HepG2 (cell line): ENCODE results near the gene GCN1. TPM values are rescaled to one million over a fixed set of nuclear protein-coding genes. Genes with fewer than 3 reads are reported as not detected.

Experiments
- ADNP ChIP-seq: sonication (generic); formaldehyde crosslinking; IDR thresholded peaks from 2 replicates; pipeline ENCODE4 v1.4.0; 2020; ENCODE audit warnings: missing genetic modification reagents
- BRCA1 ChIP-seq: sonication (generic); formaldehyde crosslinking; IDR thresholded peaks from 2 replicates; pipeline ENCODE4 v1.4.0; 2020; ENCODE audit warnings: missing genetic modification reagents
- GZF1 ChIP-seq: sonication (generic); formaldehyde crosslinking; IDR thresholded peaks from 2 replicates; pipeline ENCODE4 v1.5.1; 2020; ENCODE audit warnings: mild to moderate bottlenecking, missing genetic modification reagents
- RXRB ChIP-seq: IDR thresholded peaks from 2 replicates; pipeline ENCODE4 v1.6.1; 2016; ENCODE audit warnings: borderline replicate concordance, missing genetic modification reagents, missing compliant biosample characterization
- TARDBP ChIP-seq: sonication (generic); formaldehyde crosslinking; IDR thresholded peaks from 2 replicates; pipeline ENCODE4 v1.8.0; 2022; ENCODE audit warnings: mild to moderate bottlenecking, missing genetic modification reagents
- ZBTB8A ChIP-seq: sonication (generic); formaldehyde crosslinking; IDR thresholded peaks from 2 replicates; pipeline ENCODE4 v1.4.0; 2020; ENCODE audit warnings: mild to moderate bottlenecking, low read depth, missing genetic modification reagents, borderline replicate concordance
- ZNF44 ChIP-seq: sonication (generic); formaldehyde crosslinking; IDR thresholded peaks from 2 replicates; pipeline ENCODE4 v1.5.1; 2020; ENCODE audit warnings: mild to moderate bottlenecking, missing genetic modification reagents
- polyA plus RNA-seq, 8 experiments: library from polyadenylated mRNA; depleted of rRNA in 3 of 8; stranded (reverse) in 7 of 8; unstranded in 1 of 8; fragments of >200 nt; fragmentation: Illumina TruSeq in 4 of 8; extraction: Trizol in 4 of 8; gene quantifications; 2 replicates each; pipeline versions ENCODE4 v1.2.1 to v1.2.3, GENCODE V29; 2011 to 2016; ENCODE audit warnings: low read depth in 4 of 8, missing spikeins in 1 of 8, mixed read lengths in 1 of 8; ENCODE audit not compliant: insufficient read depth in 1 of 8
- total RNA-seq, 5 experiments: library from RNA; depleted of rRNA; stranded (reverse); fragments of >200 nt; fragmentation: Illumina TruSeq; extraction: Trizol; gene quantifications; 2 replicates each; pipeline ENCODE4 v1.2.3, GENCODE V29; 2016; ENCODE audit warnings: low read depth in 1 of 5
- TF ChIP-seq, protein P1 (sequence below): sonication (generic); formaldehyde crosslinking; IDR thresholded peaks from 2 replicates; pipeline ENCODE4 v1.4.0; 2020; ENCODE audit warnings: missing genetic modification reagents, mild to moderate bottlenecking, borderline replicate concordance
- TF ChIP-seq, protein P2 (sequence below): sonication (generic); formaldehyde crosslinking; IDR thresholded peaks from 2 replicates; pipeline ENCODE4 v1.4.0; 2020; ENCODE audit warnings: mild to moderate bottlenecking, missing genetic modification reagents
- TF ChIP-seq, protein P3 (sequence below): sonication (generic); formaldehyde crosslinking; IDR thresholded peaks from 2 replicates; pipeline ENCODE4 v1.4.0; 2020; ENCODE audit warnings: missing genetic modification reagents
- TF ChIP-seq, protein P4 (sequence below), 2 experiments: sonication (generic) in 1 of 2; formaldehyde crosslinking in 1 of 2; IDR thresholded peaks; 2 replicates each; pipeline versions ENCODE4 v1.4.0 to v1.6.1; 2016 to 2020; ENCODE audit warnings: borderline replicate concordance in 1 of 2, low read depth in 1 of 2, mild to moderate bottlenecking in 1 of 2, missing genetic modification reagents in 1 of 2

GCN1 gene
- total and polyA plus RNA-seq, 2 of the 13 experiments (the other 11 are each of a cell fraction or from before 2014, with no cell fraction given): 58.2 to 83.0 TPM

DNA sequence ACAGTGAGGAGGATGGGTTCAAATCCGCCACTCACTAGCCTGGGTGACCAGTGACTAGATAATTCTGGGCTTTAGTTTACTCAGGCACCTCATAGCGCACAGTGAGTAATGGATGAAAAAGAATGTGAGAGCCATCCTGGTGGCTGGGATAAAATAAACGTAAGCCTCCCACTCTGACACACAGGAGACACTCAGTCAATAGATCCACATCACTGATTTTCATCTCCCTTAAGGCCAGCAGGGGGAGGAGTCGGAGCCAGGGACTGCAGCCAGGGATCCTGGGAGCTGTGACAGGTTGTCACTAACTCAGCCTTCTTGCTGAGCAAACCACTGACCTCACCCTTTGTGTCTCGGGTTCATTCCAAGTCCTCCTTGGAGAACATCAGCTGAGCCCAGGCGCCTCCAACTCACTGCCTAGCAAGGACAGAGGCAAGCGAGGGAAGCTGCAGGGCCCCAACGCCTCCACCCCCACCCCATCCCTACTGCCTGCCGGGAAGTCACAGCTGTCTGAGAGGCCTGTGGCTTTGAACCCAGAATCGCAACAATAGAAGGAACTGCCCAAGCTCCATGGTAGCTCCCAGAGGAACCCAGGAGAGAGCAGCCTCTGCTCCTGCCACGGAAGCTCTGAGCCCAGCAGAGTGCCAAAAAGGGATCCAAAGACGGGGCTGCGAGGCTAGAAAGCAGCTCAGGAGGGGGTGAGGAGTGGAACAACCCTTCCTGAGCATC is 40.3 kb upstream of the GCN1 start (continued):
- TF ChIP-seq, protein P1, sequence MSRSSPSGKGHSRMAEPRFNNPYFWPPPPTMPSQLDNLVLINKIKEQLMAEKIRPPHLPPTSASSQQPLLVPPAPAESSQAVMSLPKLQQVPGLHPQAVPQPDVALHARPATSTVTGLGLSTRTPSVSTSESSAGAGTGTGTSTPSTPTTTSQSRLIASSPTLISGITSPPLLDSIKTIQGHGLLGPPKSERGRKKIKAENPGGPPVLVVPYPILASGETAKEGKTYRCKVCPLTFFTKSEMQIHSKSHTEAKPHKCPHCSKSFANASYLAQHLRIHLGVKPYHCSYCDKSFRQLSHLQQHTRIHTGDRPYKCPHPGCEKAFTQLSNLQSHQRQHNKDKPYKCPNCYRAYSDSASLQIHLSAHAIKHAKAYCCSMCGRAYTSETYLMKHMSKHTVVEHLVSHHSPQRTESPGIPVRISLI: no peak
- TF ChIP-seq, protein P2, sequence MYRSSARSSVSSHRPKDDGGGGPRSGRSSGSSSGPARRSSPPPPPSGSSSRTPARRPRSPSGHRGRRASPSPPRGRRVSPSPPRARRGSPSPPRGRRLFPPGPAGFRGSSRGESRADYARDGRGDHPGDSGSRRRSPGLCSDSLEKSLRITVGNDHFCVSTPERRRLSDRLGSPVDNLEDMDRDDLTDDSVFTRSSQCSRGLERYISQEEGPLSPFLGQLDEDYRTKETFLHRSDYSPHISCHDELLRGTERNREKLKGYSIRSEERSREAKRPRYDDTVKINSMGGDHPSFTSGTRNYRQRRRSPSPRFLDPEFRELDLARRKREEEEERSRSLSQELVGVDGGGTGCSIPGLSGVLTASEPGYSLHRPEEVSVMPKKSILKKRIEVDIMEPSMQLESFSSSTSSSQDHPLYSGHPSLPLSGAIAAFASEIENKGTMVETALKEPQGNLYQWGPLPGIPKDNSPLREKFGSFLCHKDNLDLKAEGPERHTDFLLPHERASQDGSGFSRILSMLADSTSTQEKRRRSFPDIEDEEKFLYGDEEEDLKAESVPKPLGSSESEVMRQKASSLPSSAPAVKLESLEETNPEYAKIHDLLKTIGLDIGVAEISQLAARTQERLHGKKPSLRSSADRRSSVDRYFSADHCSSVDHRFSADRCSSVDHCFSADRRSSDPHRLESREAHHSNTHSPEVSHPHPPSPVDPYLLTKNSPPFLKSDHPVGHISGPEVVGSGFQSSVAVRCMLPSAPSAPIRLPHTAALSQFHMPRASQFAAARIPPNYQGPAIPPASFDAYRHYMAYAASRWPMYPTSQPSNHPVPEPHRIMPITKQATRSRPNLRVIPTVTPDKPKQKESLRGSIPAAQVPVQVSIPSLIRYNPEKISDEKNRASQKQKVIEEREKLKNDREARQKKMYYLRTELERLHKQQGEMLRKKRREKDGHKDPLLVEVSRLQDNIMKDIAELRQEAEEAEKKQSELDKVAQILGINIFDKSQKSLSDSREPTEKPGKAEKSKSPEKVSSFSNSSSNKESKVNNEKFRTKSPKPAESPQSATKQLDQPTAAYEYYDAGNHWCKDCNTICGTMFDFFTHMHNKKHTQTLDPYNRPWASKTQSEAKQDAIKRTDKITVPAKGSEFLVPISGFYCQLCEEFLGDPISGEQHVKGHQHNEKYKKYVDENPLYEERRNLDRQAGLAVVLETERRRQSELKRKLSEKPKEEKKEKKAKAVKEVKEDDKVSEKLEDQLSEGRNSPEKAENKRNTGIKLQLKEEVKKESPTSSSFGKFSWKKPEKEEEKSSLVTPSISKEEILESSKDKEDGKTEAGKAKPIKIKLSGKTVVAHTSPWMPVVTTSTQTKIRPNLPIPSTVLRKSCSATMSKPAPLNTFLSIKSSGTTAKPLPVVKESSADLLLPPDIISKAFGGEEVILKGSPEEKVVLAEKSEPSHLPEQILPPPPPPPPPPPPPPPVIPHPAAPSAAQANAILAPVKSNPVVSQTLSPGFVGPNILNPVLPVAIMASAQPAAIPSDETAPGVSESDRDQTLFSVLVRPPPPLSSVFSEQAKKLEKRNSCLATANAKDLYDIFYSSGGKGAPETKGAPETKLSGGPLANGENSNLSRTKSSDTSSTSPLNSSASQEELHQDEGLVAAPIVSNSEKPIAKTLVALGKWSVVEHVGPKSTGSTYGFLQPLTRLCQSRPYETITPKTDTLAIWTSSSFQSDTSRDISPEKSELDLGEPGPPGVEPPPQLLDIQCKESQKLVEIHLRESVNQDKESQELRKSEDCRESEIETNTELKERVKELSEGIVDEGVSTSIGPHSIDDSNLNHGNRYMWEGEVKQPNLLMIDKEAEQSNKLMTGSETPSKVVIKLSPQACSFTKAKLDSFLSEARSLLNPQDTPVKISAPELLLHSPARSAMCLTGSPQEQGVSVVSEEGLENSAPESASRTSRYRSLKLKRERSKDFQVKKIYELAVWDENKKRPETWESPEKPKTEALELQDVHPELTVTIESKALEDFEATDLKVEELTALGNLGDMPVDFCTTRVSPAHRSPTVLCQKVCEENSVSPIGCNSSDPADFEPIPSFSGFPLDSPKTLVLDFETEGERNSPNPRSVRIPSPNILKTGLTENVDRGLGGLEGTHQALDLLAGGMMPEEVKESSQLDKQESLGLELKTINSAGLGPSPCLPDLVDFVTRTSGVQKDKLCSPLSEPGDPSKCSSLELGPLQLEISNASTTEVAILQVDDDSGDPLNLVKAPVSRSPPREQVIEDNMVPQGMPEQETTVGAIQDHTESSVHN (CRISPR knock-in tag): no peak
- TF ChIP-seq ZBTB8A (CRISPR knock-in tag): no peak
- no peak for TF ChIP-seq ADNP
- no peak for TF ChIP-seq TARDBP
- TF ChIP-seq, protein P3, sequence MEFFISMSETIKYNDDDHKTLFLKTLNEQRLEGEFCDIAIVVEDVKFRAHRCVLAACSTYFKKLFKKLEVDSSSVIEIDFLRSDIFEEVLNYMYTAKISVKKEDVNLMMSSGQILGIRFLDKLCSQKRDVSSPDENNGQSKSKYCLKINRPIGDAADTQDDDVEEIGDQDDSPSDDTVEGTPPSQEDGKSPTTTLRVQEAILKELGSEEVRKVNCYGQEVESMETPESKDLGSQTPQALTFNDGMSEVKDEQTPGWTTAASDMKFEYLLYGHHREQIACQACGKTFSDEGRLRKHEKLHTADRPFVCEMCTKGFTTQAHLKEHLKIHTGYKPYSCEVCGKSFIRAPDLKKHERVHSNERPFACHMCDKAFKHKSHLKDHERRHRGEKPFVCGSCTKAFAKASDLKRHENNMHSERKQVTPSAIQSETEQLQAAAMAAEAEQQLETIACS (CRISPR knock-in tag): peak; percentile 41; the same call in 1 of the 2 replicates
- 0 out of 2 replicates have a peak, but pooled peaks have one; percentile 16 for TF ChIP-seq RXRB (CRISPR knock-in tag)
- TF ChIP-seq ZNF44: no peak
- TF ChIP-seq BRCA1 (CRISPR knock-in tag): no peak
- TF ChIP-seq, protein P4, sequence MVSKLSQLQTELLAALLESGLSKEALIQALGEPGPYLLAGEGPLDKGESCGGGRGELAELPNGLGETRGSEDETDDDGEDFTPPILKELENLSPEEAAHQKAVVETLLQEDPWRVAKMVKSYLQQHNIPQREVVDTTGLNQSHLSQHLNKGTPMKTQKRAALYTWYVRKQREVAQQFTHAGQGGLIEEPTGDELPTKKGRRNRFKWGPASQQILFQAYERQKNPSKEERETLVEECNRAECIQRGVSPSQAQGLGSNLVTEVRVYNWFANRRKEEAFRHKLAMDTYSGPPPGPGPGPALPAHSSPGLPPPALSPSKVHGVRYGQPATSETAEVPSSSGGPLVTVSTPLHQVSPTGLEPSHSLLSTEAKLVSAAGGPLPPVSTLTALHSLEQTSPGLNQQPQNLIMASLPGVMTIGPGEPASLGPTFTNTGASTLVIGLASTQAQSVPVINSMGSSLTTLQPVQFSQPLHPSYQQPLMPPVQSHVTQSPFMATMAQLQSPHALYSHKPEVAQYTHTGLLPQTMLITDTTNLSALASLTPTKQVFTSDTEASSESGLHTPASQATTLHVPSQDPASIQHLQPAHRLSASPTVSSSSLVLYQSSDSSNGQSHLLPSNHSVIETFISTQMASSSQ (IDR thresholded peaks at IDR 0.05; ENCODE audit: low read depth): no peak
- TF ChIP-seq, protein P4 (CRISPR knock-in tag; IDR thresholded peaks at IDR 0.05; ENCODE audit: borderline replicate concordance): no peak
- TF ChIP-seq GZF1 (CRISPR knock-in tag): no peak
